ENCODE results near the gene EYA2.

DNA sequence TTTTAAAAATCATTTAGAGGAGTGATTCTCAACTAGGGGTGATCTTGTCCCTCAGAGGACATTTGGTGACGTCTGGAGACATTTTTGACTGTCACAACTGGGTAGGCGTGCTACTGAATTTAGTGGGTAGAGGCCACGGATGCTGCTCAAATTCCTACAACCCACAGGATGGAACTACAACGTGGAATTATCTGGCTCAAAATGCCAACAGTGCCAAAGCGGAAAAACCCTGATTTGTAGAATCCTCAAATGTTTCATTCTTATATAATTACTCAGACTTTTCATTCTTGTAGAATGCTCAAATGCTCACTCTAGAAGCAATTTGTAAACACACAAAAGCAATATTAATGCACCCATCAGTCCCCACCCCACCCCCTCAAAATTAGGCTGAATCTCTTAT is 232.1 kb downstream of the EYA2 start:
- TF ChIP-seq, protein P1, sequence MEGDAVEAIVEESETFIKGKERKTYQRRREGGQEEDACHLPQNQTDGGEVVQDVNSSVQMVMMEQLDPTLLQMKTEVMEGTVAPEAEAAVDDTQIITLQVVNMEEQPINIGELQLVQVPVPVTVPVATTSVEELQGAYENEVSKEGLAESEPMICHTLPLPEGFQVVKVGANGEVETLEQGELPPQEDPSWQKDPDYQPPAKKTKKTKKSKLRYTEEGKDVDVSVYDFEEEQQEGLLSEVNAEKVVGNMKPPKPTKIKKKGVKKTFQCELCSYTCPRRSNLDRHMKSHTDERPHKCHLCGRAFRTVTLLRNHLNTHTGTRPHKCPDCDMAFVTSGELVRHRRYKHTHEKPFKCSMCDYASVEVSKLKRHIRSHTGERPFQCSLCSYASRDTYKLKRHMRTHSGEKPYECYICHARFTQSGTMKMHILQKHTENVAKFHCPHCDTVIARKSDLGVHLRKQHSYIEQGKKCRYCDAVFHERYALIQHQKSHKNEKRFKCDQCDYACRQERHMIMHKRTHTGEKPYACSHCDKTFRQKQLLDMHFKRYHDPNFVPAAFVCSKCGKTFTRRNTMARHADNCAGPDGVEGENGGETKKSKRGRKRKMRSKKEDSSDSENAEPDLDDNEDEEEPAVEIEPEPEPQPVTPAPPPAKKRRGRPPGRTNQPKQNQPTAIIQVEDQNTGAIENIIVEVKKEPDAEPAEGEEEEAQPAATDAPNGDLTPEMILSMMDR (IDR thresholded peaks at IDR 0.05), result no peak
- no peak for TF ChIP-seq POLR2A (IDR thresholded peaks at IDR 0.05)
- TF ChIP-seq POLR2AphosphoS5 (IDR thresholded peaks at IDR 0.05; ENCODE audit: insufficient read depth in 1 of 2, low read depth in 1 of 2), result no peak
